ENCODE data around the gene REV3L.

Gene REV3L

GRCh38 chr6:111282515-111282914 lies 200.5 kb downstream of the REV3L start:
- H3K79me2 ChIP-seq (ENCODE audit: insufficient read depth, low read length): no peaks in the 10 kb centered on the region
- H3F3A ChIP-seq (ENCODE audit: insufficient read depth): no peaks in the 10 kb centered on the region
- no peak overlapping the region for H3K9ac ChIP-seq (ENCODE audit: low read length)
- no peaks in the 10 kb centered on the region for H4K20me1 ChIP-seq (ENCODE audit: low read depth, low read length)
- H3K4me3 ChIP-seq (ENCODE audit: insufficient read depth, low read length, poor library complexity, severe bottlenecking): no peak overlapping the region
- H2AFZ ChIP-seq (ENCODE audit: low read depth, low read length, severe bottlenecking): no peak overlapping the region
- H3K36me3 ChIP-seq (ENCODE audit: low read length): peaks cover 5% of the 10 kb centered on the region
- H3K4me2 ChIP-seq (ENCODE audit: low read depth, low read length, poor library complexity, severe bottlenecking): no peak overlapping the region
- H3K9me3 ChIP-seq (ENCODE audit: insufficient read depth, low read length): no peaks in the 10 kb centered on the region
- no peak overlapping the region for H3K27ac ChIP-seq (ENCODE audit: low read depth, low read length)
- TF ChIP-seq CTCF (IDR thresholded peaks at IDR 0.05; ENCODE audit: insufficient read depth, low read length, poor library complexity, severe bottlenecking) (no peak), EZH2phosphoT487 (conservative IDR thresholded peaks at IDR 0.05; ENCODE audit: low read length) (no peak)
- no peaks in the 10 kb centered on the region for H3K9me2 ChIP-seq (replicated peaks; ENCODE audit: insufficient read depth, low read length)
- H3K27me3 ChIP-seq (ENCODE audit: low read length): no peaks in the 10 kb centered on the region

GRCh38 chr6:111280445-111280955 lies 202.5 kb downstream of the REV3L start:
- Histone ChIP-seq H3K9ac (ENCODE audit: low read length) (no peak overlapping the region), H3K27me3 (ENCODE audit: low read length) (no peaks in the 10 kb centered on the region), H3K27ac (ENCODE audit: low read depth, low read length) (no peak overlapping the region), H3K9me2 (replicated peaks; ENCODE audit: insufficient read depth, low read length) (no peaks in the 10 kb centered on the region), H3K4me2 (ENCODE audit: low read depth, low read length, poor library complexity, severe bottlenecking) (no peak overlapping the region), H2AFZ (ENCODE audit: low read depth, low read length, severe bottlenecking) (no peak overlapping the region), H3K9me3 (ENCODE audit: insufficient read depth, low read length) (no peaks in the 10 kb centered on the region), H3F3A (ENCODE audit: insufficient read depth) (no peaks in the 10 kb centered on the region), H4K20me1 (ENCODE audit: low read depth, low read length) (no peaks in the 10 kb centered on the region), H3K4me3 (ENCODE audit: insufficient read depth, low read length, poor library complexity, severe bottlenecking) (no peak overlapping the region), H3K36me3 (ENCODE audit: low read length) (peaks cover 16% of the 10 kb centered on the region), H3K79me2 (ENCODE audit: insufficient read depth, low read length) (no peaks in the 10 kb centered on the region; the same call in 1 of the 2 replicates)
- no peak for TF ChIP-seq EZH2phosphoT487 (conservative IDR thresholded peaks at IDR 0.05; ENCODE audit: low read length)
- TF ChIP-seq CTCF (IDR thresholded peaks at IDR 0.05; ENCODE audit: insufficient read depth, low read length, poor library complexity, severe bottlenecking): no peak

GRCh38 chr6:111278731-111279130 lies 204.3 kb downstream of the REV3L start:
- TF ChIP-seq EZH2phosphoT487 (conservative IDR thresholded peaks at IDR 0.05; ENCODE audit: low read length): no peak
- TF ChIP-seq CTCF (IDR thresholded peaks at IDR 0.05; ENCODE audit: insufficient read depth, low read length, poor library complexity, severe bottlenecking): no peak
- H3K36me3 ChIP-seq (ENCODE audit: low read length): peaks cover 28% of the 10 kb centered on the region
- H3K9ac ChIP-seq (ENCODE audit: low read length): no peak overlapping the region
- no peak overlapping the region for H3K4me3 ChIP-seq (ENCODE audit: insufficient read depth, low read length, poor library complexity, severe bottlenecking)
- H2AFZ ChIP-seq (ENCODE audit: low read depth, low read length, severe bottlenecking): no peak overlapping the region
- H3K4me2 ChIP-seq (ENCODE audit: low read depth, low read length, poor library complexity, severe bottlenecking): no peak overlapping the region
- peaks cover 2% of the 10 kb centered on the region; the same call in 1 of the 2 replicates for H3K79me2 ChIP-seq (ENCODE audit: insufficient read depth, low read length)
- no peak overlapping the region for H3K27ac ChIP-seq (ENCODE audit: low read depth, low read length)
- H3K9me2 ChIP-seq (replicated peaks; ENCODE audit: insufficient read depth, low read length): no peaks in the 10 kb centered on the region
- H4K20me1 ChIP-seq (ENCODE audit: low read depth, low read length): no peaks in the 10 kb centered on the region
- H3K9me3 ChIP-seq (ENCODE audit: insufficient read depth, low read length): no peaks in the 10 kb centered on the region
- H3K27me3 ChIP-seq (ENCODE audit: low read length): no peaks in the 10 kb centered on the region
- no peaks in the 10 kb centered on the region for H3F3A ChIP-seq (ENCODE audit: insufficient read depth)

All from SU-DHL-6 (cell line).